ENCODE data around the gene ZBTB43.
A peak's percentile ranks its signal among the peaks of the same experiment; 100 is the strongest.
"Not testable (repeated sequence)": the region's sequence is repeated elsewhere in the genome, so short reads cannot be mapped to it uniquely, and the experiment has no call there.

Gene ZBTB43

GRCh38 chr9:126791406-126792230 is 13.2 kb upstream of the ZBTB43 start:
- DNase-seq = no peak

- DNase-seq = no peak
Observed at GRCh38 chr9:126793686-126794417, 11.0 kb upstream of the ZBTB43 start.

GRCh38 chr9:126794441-126794840 is 10.4 kb upstream of the ZBTB43 start:
- DNase-seq = no peak

GRCh38 chr9:126796758-126797157 is 8.1 kb upstream of the ZBTB43 start:
- no peak for DNase-seq

GRCh38 chr9:126797903-126798302 is 6.9 kb upstream of the ZBTB43 start:
- no peak for DNase-seq

- no peak for DNase-seq
Observed at GRCh38 chr9:126799034-126799433, 5.8 kb upstream of the ZBTB43 start.

GRCh38 chr9:126802318-126803059 is 2.4 kb upstream of the ZBTB43 start:
- no peak for DNase-seq

- no peak for DNase-seq
Observed at GRCh38 chr9:126804198-126804695, 593 bp upstream of the ZBTB43 start.

- peak; percentile 40 to 50 for DNase-seq
Observed at GRCh38 chr9:126805554-126806262, 868 bp downstream of the ZBTB43 start.

GRCh38 chr9:126806336-126806735 is 1.5 kb downstream of the ZBTB43 start:
- no peak for DNase-seq

- DNase-seq = no peak
Observed at GRCh38 chr9:126809068-126809467, 4.2 kb downstream of the ZBTB43 start.

GRCh38 chr9:126810221-126810620 is 5.4 kb downstream of the ZBTB43 start:
- DNase-seq = not testable (repeated sequence)

GRCh38 chr9:126813072-126813471 is 8.2 kb downstream of the ZBTB43 start:
- no peak for DNase-seq

- no peak for DNase-seq
Observed at GRCh38 chr9:126814091-126814490, 9.3 kb downstream of the ZBTB43 start.

- DNase-seq = not testable (repeated sequence)
Observed at GRCh38 chr9:126817615-126818014, 12.8 kb downstream of the ZBTB43 start.

- no peak for DNase-seq
Observed at GRCh38 chr9:126818482-126818881, 13.6 kb downstream of the ZBTB43 start.

- no peak for DNase-seq
Observed at GRCh38 chr9:126819482-126819881, 14.6 kb downstream of the ZBTB43 start.

GRCh38 chr9:126822278-126822677 is 17.4 kb downstream of the ZBTB43 start:
- no peak for DNase-seq

GRCh38 chr9:126822873-126823272 is 18.0 kb downstream of the ZBTB43 start:
- DNase-seq = no peak

- not testable (repeated sequence) for DNase-seq
Observed at GRCh38 chr9:126824052-126824451, 19.2 kb downstream of the ZBTB43 start.

GRCh38 chr9:126827227-126827626 is 22.4 kb downstream of the ZBTB43 start:
- no peak for DNase-seq

GRCh38 chr9:126829035-126829434 is 24.2 kb downstream of the ZBTB43 start:
- no peak for DNase-seq

GRCh38 chr9:126830827-126831226 is 26.0 kb downstream of the ZBTB43 start:
- DNase-seq = no peak
